Prostate gland (tissue), 2 donors: ENCODE measurements around the gene FGF19.

ENCODE experiments used
- POLR2A ChIP-seq: fragments of 450-650 bp; IDR thresholded peaks from one replicate; pipeline ENCODE4 v1.6.1; 2016; ENCODE audit warnings: antibody characterized with exemption, mild to moderate bottlenecking
- TF ChIP-seq, protein P1 (sequence below), 4 experiments: fragments of 200-600 bp in 2 of 4; fragments of 450-650 bp in 2 of 4; sonication (generic) in 2 of 4; IDR thresholded peaks; 1 replicate in 3 of 4; 2 replicates in 1 of 4; pipeline ENCODE4 v1.5.1; 2016 to 2019; ENCODE audit warnings: antibody characterized with exemption in 4 of 4, mild to moderate bottlenecking in 2 of 4, moderate library complexity in 2 of 4

GRCh38 chr11:69698362-69698761 lies 5.5 kb downstream of the FGF19 start:
- TF ChIP-seq, protein P1, sequence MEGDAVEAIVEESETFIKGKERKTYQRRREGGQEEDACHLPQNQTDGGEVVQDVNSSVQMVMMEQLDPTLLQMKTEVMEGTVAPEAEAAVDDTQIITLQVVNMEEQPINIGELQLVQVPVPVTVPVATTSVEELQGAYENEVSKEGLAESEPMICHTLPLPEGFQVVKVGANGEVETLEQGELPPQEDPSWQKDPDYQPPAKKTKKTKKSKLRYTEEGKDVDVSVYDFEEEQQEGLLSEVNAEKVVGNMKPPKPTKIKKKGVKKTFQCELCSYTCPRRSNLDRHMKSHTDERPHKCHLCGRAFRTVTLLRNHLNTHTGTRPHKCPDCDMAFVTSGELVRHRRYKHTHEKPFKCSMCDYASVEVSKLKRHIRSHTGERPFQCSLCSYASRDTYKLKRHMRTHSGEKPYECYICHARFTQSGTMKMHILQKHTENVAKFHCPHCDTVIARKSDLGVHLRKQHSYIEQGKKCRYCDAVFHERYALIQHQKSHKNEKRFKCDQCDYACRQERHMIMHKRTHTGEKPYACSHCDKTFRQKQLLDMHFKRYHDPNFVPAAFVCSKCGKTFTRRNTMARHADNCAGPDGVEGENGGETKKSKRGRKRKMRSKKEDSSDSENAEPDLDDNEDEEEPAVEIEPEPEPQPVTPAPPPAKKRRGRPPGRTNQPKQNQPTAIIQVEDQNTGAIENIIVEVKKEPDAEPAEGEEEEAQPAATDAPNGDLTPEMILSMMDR (IDR thresholded peaks at IDR 0.05), result no peak
- no peak for TF ChIP-seq POLR2A
